ENCODE results near the gene MYPOP. TPM values are rescaled to one million over a fixed set of nuclear protein-coding genes. Genes with fewer than 3 reads are reported as not detected.

MYPOP gene
- total and polyA plus RNA-seq, 2 of the 13 experiments (the other 11 are each of a cell fraction or from before 2014, with no cell fraction given): 2.3 to 2.7 TPM

DNA sequence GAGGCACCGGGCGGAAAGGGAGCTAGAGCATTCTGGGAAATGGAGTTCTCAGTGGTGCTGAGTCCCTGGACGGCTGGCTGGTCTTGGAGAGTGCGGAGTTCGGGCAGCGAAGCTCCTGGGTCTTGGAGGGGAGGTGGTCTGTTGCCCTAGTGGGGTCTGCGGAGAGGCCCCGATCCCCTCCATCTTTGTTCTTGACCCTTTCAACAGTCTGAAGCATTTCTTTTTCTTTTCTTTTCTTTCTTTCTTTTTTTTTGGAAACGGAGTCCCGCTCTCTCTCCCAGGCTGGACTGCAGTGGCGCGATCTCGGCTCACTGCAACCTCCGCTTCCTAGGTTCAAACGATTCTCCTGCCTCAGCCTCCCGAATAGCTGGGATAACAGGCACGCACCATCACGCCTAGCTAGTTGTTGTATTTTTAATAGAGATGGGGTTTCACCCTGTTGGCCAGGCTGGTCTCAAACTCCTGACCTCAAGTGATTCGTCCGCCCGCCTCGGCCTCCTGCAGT is 39.0 kb downstream of the MYPOP start (continued):
- TF ChIP-seq ETV6 (CRISPR knock-in tag; conservative IDR thresholded peaks at IDR 0.05) (no peak), MYNN (CRISPR knock-in tag; IDR thresholded peaks at IDR 0.05; ENCODE audit: low read depth) (no peak), ZNF883 (CRISPR knock-in tag; IDR thresholded peaks at IDR 0.05; ENCODE audit: not compliant biosample characterization) (no peak), RBFOX2 (IDR thresholded peaks at IDR 0.05; ENCODE audit: low read depth, low read length) (no peak), HNF4G (IDR thresholded peaks at IDR 0.05; ENCODE audit: borderline replicate concordance, low read depth, low read length) (no peak), HNF4G (CRISPR knock-in tag; IDR thresholded peaks at IDR 0.05; ENCODE audit: borderline replicate concordance, low read depth) (no peak), MED13 (CRISPR knock-in tag; IDR thresholded peaks at IDR 0.05) (no peak), PRDM10 (CRISPR knock-in tag; IDR thresholded peaks at IDR 0.05; ENCODE audit: low read depth) (no peak), HMG20B (CRISPR knock-in tag; conservative IDR thresholded peaks at IDR 0.05) (no peak), RFX5 (IDR thresholded peaks at IDR 0.05; ENCODE audit: low read depth, low read length) (no peak), ZNF30 (CRISPR knock-in tag; IDR thresholded peaks at IDR 0.05) (no peak), ZNF598 (CRISPR knock-in tag; IDR thresholded peaks at IDR 0.05; ENCODE audit: borderline replicate concordance) (no peak), DMTF1 (CRISPR knock-in tag; IDR thresholded peaks at IDR 0.05) (no peak), NRL (CRISPR knock-in tag; IDR thresholded peaks at IDR 0.05; ENCODE audit: borderline replicate concordance) (no peak), ZBTB3 (CRISPR knock-in tag; IDR thresholded peaks at IDR 0.05; ENCODE audit: borderline replicate concordance, low read depth) (no peak), ZNF556 (CRISPR knock-in tag; IDR thresholded peaks at IDR 0.05; ENCODE audit: borderline replicate concordance) (no peak), CBX5 (CRISPR knock-in tag; IDR thresholded peaks at IDR 0.05; ENCODE audit: borderline replicate concordance) (0 out of 2 replicates have a peak, but pooled peaks have one; percentile 37), ZNF781 (CRISPR knock-in tag; IDR thresholded peaks at IDR 0.05; ENCODE audit: borderline replicate concordance, not compliant biosample characterization) (no peak)
- TF ChIP-seq, protein P1, sequence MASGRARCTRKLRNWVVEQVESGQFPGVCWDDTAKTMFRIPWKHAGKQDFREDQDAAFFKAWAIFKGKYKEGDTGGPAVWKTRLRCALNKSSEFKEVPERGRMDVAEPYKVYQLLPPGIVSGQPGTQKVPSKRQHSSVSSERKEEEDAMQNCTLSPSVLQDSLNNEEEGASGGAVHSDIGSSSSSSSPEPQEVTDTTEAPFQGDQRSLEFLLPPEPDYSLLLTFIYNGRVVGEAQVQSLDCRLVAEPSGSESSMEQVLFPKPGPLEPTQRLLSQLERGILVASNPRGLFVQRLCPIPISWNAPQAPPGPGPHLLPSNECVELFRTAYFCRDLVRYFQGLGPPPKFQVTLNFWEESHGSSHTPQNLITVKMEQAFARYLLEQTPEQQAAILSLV (CRISPR knock-in tag; IDR thresholded peaks at IDR 0.05; ENCODE audit: borderline replicate concordance): no peak
- TF ChIP-seq, protein P2, sequence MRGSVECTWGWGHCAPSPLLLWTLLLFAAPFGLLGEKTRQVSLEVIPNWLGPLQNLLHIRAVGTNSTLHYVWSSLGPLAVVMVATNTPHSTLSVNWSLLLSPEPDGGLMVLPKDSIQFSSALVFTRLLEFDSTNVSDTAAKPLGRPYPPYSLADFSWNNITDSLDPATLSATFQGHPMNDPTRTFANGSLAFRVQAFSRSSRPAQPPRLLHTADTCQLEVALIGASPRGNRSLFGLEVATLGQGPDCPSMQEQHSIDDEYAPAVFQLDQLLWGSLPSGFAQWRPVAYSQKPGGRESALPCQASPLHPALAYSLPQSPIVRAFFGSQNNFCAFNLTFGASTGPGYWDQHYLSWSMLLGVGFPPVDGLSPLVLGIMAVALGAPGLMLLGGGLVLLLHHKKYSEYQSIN (CRISPR knock-in tag; IDR thresholded peaks at IDR 0.05; ENCODE audit: borderline replicate concordance): no peak
- TF ChIP-seq, protein P3, sequence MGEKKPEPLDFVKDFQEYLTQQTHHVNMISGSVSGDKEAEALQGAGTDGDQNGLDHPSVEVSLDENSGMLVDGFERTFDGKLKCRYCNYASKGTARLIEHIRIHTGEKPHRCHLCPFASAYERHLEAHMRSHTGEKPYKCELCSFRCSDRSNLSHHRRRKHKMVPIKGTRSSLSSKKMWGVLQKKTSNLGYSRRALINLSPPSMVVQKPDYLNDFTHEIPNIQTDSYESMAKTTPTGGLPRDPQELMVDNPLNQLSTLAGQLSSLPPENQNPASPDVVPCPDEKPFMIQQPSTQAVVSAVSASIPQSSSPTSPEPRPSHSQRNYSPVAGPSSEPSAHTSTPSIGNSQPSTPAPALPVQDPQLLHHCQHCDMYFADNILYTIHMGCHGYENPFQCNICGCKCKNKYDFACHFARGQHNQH (CRISPR knock-in tag; IDR thresholded peaks at IDR 0.05): no peak
